A673 (cell line): ENCODE measurements around the gene FBLN2.

Experiments used
- CTCF ChIP-seq: fragments of 300-800, 200-600 bp; sonication (generic); conservative IDR thresholded peaks from 2 replicates; pipeline ENCODE4 v1.5.1; 2017; ENCODE audit warnings: low read depth, mild to moderate bottlenecking, antibody characterized with exemption, low read length, moderate library complexity, mixed read lengths
- EZH2 ChIP-seq: fragments of 200-600 bp; sonication (generic); IDR thresholded peaks from 2 replicates; pipeline ENCODE4 v1.6.1; 2017; ENCODE audit warnings: borderline replicate concordance, low read depth, mild to moderate bottlenecking, mixed read lengths, antibody characterized with exemption, low read length; ENCODE audit not compliant: poor library complexity, severe bottlenecking

- TF ChIP-seq EZH2: no peak
- TF ChIP-seq CTCF: no peak
Observed at GRCh38 chr3:13570391-13571194, 21.7 kb downstream of the FBLN2 start.
